ENCODE measurements around the gene CCHCR1.

The CCHCR1 gene

DNA sequence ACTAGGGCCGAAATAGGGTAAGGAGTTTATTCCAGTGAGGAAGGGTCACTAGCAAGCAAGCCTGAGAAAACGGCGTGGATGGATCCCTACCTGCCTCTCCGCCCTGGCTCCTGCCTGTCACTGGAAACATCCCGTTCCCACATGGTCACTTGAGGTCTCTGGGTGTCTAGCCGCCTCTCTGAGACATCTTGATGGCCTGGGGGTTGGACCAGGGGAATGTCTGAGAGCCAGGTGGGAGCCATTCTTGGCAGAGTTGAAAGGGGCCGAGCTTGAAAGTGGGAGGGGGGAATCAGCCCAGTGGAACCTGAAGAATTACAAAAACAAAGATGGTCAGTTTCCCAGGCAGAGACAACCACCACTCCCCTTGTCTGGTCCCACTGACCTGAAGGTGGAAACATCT lies 961 bp downstream of the CCHCR1 start:
- Histone ChIP-seq H3K4ac (ENCODE audit: low read depth, low read length) (no peak overlapping the region), H2BK5ac (ENCODE audit: low read length) (no peak overlapping the region), H3K18ac (ENCODE audit: low read length) (no peak overlapping the region), H4K5ac (ENCODE audit: low read length) (no peak overlapping the region), H3K79me2 (ENCODE audit: control insufficient read depth, insufficient read depth, low read length) (no peaks in the 10 kb centered on the region), H4K8ac (ENCODE audit: low read depth, low read length) (no peak overlapping the region), H3K79me1 (ENCODE audit: low read length) (peaks cover 7% of the 10 kb centered on the region), H2BK120ac (ENCODE audit: low read depth, low read length) (no peak overlapping the region), H3K23ac (ENCODE audit: low read length) (no peak overlapping the region), H3K9ac (ENCODE audit: low read length) (no peak overlapping the region), H3K27ac (ENCODE audit: low read depth, low read length) (no peak overlapping the region), H3K27me3 (ENCODE audit: insufficient read depth, low read length, poor library complexity) (no peaks in the 10 kb centered on the region), H3K36me3 (ENCODE audit: control insufficient read depth, insufficient read depth, low read length) (no peaks in the 10 kb centered on the region), H3K56ac (ENCODE audit: low read length) (peak overlapping the region; percentile 11), H2BK15ac (replicated peaks; ENCODE audit: low read depth) (no peak overlapping the region), H2AK5ac (ENCODE audit: low read length) (no peak overlapping the region), H3K4me2 (ENCODE audit: low read length) (no peak overlapping the region), H3K4me1 (ENCODE audit: control insufficient read depth, low read depth, low read length) (peaks cover 7% of the 10 kb centered on the region), H3K4me3 (ENCODE audit: low read length) (no peak overlapping the region)
- WGBS (ENCODE audit: extremely low coverage, insufficient coverage, low lambda C conversion rate): no CpG with 5 or more reads among the region's 7 CpGs
- DNase-seq: no peak

DNA sequence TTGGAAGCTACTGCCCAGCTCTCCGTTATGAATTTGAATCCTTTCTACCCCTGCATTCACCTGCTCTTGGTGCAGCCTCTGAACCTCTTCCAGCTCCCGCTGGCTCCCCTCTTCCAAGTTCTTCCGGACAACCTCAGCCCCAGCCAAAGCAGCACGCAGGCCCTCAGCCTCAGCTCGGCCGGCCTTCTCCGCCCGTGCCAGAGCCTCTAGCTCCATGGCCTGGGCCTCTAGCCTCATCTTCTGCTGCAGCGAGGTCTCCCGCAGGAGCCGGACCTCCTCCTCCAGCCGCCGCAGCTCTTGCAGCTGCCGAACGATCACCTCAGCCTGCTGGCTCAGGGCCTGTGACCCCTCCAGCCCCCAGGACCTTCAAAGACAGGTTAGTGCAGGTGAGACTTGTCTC lies 3.2 kb downstream of the CCHCR1 start:
- no peak for DNase-seq
- no peak overlapping the region for H3K4ac ChIP-seq (ENCODE audit: low read depth, low read length)
- H3K4me3 ChIP-seq (ENCODE audit: low read length): no peak overlapping the region
- no peak overlapping the region for H4K5ac ChIP-seq (ENCODE audit: low read length)
- peaks cover 5% of the 10 kb centered on the region for H3K36me3 ChIP-seq (ENCODE audit: control insufficient read depth, insufficient read depth, low read length)
- no peak overlapping the region for H2BK5ac ChIP-seq (ENCODE audit: low read length)
- H3K79me2 ChIP-seq (ENCODE audit: control insufficient read depth, insufficient read depth, low read length): no peaks in the 10 kb centered on the region
- no peak overlapping the region for H2BK120ac ChIP-seq (ENCODE audit: low read depth, low read length)
- peaks cover 4% of the 10 kb centered on the region for H3K79me1 ChIP-seq (ENCODE audit: low read length)
- WGBS (ENCODE audit: extremely low coverage, insufficient coverage, low lambda C conversion rate): no CpG with 5 or more reads among the region's 15 CpGs
- H3K9ac ChIP-seq (ENCODE audit: low read length): no peak overlapping the region
- no peak overlapping the region for H2BK15ac ChIP-seq (replicated peaks; ENCODE audit: low read depth)
- no peaks in the 10 kb centered on the region for H3K27me3 ChIP-seq (ENCODE audit: insufficient read depth, low read length, poor library complexity)
- H3K4me2 ChIP-seq (ENCODE audit: low read length): no peak overlapping the region
- H3K56ac ChIP-seq (ENCODE audit: low read length): no peak overlapping the region
- peaks cover 3% of the 10 kb centered on the region for H3K4me1 ChIP-seq (ENCODE audit: control insufficient read depth, low read depth, low read length)
- H3K27ac ChIP-seq (ENCODE audit: low read depth, low read length): no peak overlapping the region
- no peak overlapping the region for H4K8ac ChIP-seq (ENCODE audit: low read depth, low read length)
- H3K23ac ChIP-seq (ENCODE audit: low read length): no peak overlapping the region
- H3K18ac ChIP-seq (ENCODE audit: low read length): no peak overlapping the region
- H2AK5ac ChIP-seq (ENCODE audit: low read length): no peak overlapping the region

DNA sequence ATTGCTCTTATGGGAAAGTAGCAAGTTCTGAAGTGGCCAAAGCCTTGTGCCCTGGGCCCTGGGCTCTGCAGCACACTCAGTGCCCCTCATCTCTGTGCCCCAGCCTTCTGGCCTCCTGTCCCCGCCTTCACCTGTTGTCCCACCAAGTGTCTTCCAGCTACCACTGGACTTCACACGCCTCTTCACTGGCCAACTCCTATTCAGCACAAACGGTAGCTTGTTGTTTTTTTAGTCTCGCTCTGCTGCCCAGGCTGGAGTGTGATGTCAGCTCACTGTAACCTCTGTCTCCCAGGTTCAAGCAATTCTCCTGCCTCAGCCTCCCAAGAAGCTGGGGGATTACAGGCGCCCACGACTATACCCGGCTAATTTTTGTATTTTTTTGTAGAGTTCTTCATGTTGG lies 4.8 kb downstream of the CCHCR1 start:
- Histone ChIP-seq H3K4me3 (ENCODE audit: low read length) (no peak overlapping the region), H3K4me2 (ENCODE audit: low read length) (no peak overlapping the region), H3K18ac (ENCODE audit: low read length) (no peak overlapping the region), H3K9ac (ENCODE audit: low read length) (no peak overlapping the region), H3K27ac (ENCODE audit: low read depth, low read length) (no peak overlapping the region), H3K23ac (ENCODE audit: low read length) (no peak overlapping the region), H2BK120ac (ENCODE audit: low read depth, low read length) (no peak overlapping the region), H3K56ac (ENCODE audit: low read length) (no peak overlapping the region), H2BK15ac (replicated peaks; ENCODE audit: low read depth) (no peak overlapping the region), H3K4ac (ENCODE audit: low read depth, low read length) (no peak overlapping the region), H3K79me2 (ENCODE audit: control insufficient read depth, insufficient read depth, low read length) (no peaks in the 10 kb centered on the region), H3K4me1 (ENCODE audit: control insufficient read depth, low read depth, low read length) (peaks cover 3% of the 10 kb centered on the region), H4K8ac (ENCODE audit: low read depth, low read length) (no peak overlapping the region), H3K79me1 (ENCODE audit: low read length) (peaks cover 3% of the 10 kb centered on the region), H3K27me3 (ENCODE audit: insufficient read depth, low read length, poor library complexity) (no peaks in the 10 kb centered on the region), H2AK5ac (ENCODE audit: low read length) (no peak overlapping the region), H3K36me3 (ENCODE audit: control insufficient read depth, insufficient read depth, low read length) (peaks cover 5% of the 10 kb centered on the region), H4K5ac (ENCODE audit: low read length) (no peak overlapping the region), H2BK5ac (ENCODE audit: low read length) (no peak overlapping the region)
- WGBS (ENCODE audit: extremely low coverage, insufficient coverage, low lambda C conversion rate): no CpG with 5 or more reads among the region's 7 CpGs
- no peak for DNase-seq

DNA sequence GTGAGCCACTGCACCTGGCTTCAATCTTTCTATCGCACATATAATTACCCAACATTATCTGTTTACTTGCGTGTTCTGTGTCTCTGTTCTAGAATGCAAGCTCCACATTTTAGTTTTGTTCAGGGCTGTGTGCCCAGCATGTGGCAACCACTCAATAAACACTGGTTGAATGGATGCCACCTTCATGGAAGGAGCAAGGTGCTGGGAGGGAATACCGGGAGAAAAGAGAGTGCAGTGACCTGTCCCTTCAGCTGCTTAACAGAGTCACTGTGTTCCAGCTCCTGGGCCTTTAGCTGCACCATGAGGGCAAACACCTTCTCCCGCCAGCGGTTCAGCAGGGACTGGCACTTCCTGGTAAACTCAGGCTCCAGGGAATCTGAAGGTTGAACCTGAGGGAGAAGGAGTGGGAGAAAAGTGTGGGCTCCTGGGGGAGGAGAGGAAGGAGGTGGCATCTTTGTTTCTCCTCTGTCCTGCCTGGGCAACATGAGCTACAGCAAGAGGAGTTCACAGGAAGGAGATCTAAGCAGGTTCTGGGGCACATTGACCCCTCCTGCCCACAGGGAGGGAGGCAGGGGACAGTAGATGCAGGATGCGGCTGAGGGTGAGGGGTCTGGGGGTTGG lies 7.7 kb downstream of the CCHCR1 start:
- H3K4me3 ChIP-seq (ENCODE audit: low read length): no peak overlapping the region
- no peak overlapping the region for H3K23ac ChIP-seq (ENCODE audit: low read length)
- peaks cover 7% of the 10 kb centered on the region for H3K36me3 ChIP-seq (ENCODE audit: control insufficient read depth, insufficient read depth, low read length)
- no peak overlapping the region for H3K56ac ChIP-seq (ENCODE audit: low read length)
- no peak for DNase-seq
- no CpG with 5 or more reads among the region's 6 CpGs for WGBS (ENCODE audit: extremely low coverage, insufficient coverage, low lambda C conversion rate)
- H2BK120ac ChIP-seq (ENCODE audit: low read depth, low read length): no peak overlapping the region
- no peaks in the 10 kb centered on the region for H3K4me1 ChIP-seq (ENCODE audit: control insufficient read depth, low read depth, low read length)
- H4K5ac ChIP-seq (ENCODE audit: low read length): no peak overlapping the region
- no peak overlapping the region for H3K9ac ChIP-seq (ENCODE audit: low read length)
- H2BK5ac ChIP-seq (ENCODE audit: low read length): no peak overlapping the region
- H3K79me2 ChIP-seq (ENCODE audit: control insufficient read depth, insufficient read depth, low read length): no peaks in the 10 kb centered on the region
- no peak overlapping the region for H2AK5ac ChIP-seq (ENCODE audit: low read length)
- H3K27me3 ChIP-seq (ENCODE audit: insufficient read depth, low read length, poor library complexity): no peaks in the 10 kb centered on the region
- no peak overlapping the region for H4K8ac ChIP-seq (ENCODE audit: low read depth, low read length)
- H3K27ac ChIP-seq (ENCODE audit: low read depth, low read length): no peak overlapping the region
- H3K4me2 ChIP-seq (ENCODE audit: low read length): no peak overlapping the region
- H2BK15ac ChIP-seq (replicated peaks; ENCODE audit: low read depth): no peak overlapping the region
- H3K79me1 ChIP-seq (ENCODE audit: low read length): no peaks in the 10 kb centered on the region
- H3K4ac ChIP-seq (ENCODE audit: low read depth, low read length): no peak overlapping the region
- H3K18ac ChIP-seq (ENCODE audit: low read length): no peak overlapping the region

DNA sequence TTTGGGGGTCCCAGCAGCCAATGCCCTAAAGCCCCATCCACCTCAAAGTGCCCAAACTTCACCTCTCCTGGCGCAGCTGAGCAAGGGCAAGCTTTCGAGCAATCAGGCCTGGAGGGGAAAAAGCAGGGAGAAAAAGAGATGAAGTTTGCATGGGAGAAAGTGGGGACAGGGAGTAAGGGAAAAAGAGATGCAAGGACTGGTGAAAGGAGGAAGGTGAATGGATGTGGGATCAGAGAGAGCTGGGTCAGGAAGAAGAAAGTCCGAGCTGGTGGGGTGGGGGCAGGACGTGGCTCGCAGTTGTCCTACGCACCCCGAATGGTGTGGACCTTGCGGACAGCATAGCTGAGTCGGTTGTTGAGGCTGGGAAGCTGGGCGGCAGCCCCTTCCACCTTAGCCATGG lies 12.2 kb downstream of the CCHCR1 start:
- no peaks in the 10 kb centered on the region for H3K27me3 ChIP-seq (ENCODE audit: insufficient read depth, low read length, poor library complexity)
- no peak overlapping the region for H3K18ac ChIP-seq (ENCODE audit: low read length)
- no peak overlapping the region for H3K4ac ChIP-seq (ENCODE audit: low read depth, low read length)
- no CpG with 5 or more reads among the region's 10 CpGs for WGBS (ENCODE audit: extremely low coverage, insufficient coverage, low lambda C conversion rate)
- DNase-seq: no peak
- H3K56ac ChIP-seq (ENCODE audit: low read length): no peak overlapping the region
- H4K8ac ChIP-seq (ENCODE audit: low read depth, low read length): no peak overlapping the region
- no peak overlapping the region for H3K27ac ChIP-seq (ENCODE audit: low read depth, low read length)
- no peak overlapping the region for H3K4me3 ChIP-seq (ENCODE audit: low read length)
- H3K79me1 ChIP-seq (ENCODE audit: low read length): no peaks in the 10 kb centered on the region
- H3K4me2 ChIP-seq (ENCODE audit: low read length): no peak overlapping the region
- H2BK5ac ChIP-seq (ENCODE audit: low read length): no peak overlapping the region
- peaks cover 7% of the 10 kb centered on the region for H3K36me3 ChIP-seq (ENCODE audit: control insufficient read depth, insufficient read depth, low read length)
- H2AK5ac ChIP-seq (ENCODE audit: low read length): no peak overlapping the region
- H4K5ac ChIP-seq (ENCODE audit: low read length): no peak overlapping the region
- H2BK120ac ChIP-seq (ENCODE audit: low read depth, low read length): no peak overlapping the region
- H2BK15ac ChIP-seq (replicated peaks; ENCODE audit: low read depth): no peak overlapping the region
- H3K9ac ChIP-seq (ENCODE audit: low read length): no peak overlapping the region
- no peaks in the 10 kb centered on the region for H3K79me2 ChIP-seq (ENCODE audit: control insufficient read depth, insufficient read depth, low read length)
- no peak overlapping the region for H3K23ac ChIP-seq (ENCODE audit: low read length)
- H3K4me1 ChIP-seq (ENCODE audit: control insufficient read depth, low read depth, low read length): peaks cover 5% of the 10 kb centered on the region

DNA sequence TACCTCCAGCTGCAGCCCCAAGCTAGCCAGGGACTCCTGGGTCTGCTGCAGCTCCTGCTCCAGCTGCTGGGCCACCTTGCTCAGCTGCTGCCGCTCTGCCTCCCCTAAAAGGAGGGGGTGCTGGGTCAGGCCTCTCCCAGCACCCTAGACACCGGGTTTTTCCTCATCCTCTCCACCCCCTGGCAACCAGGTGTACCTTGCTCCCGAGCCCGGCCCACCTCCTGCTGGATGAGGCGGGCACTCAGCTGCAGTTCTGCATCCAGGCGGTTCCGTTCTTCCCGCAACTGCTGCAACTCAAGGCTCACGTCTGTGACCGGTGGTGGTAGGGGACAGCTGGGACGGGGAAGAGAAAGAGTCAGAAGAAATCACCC lies 12.6 kb downstream of the CCHCR1 start:
- WGBS (ENCODE audit: extremely low coverage, insufficient coverage, low lambda C conversion rate): no CpG with 5 or more reads among the region's 11 CpGs
- Histone ChIP-seq H3K4me2 (ENCODE audit: low read length) (no peak overlapping the region), H3K27ac (ENCODE audit: low read depth, low read length) (no peak overlapping the region), H3K23ac (ENCODE audit: low read length) (no peak overlapping the region), H3K4ac (ENCODE audit: low read depth, low read length) (no peak overlapping the region), H3K79me2 (ENCODE audit: control insufficient read depth, insufficient read depth, low read length) (no peaks in the 10 kb centered on the region), H3K36me3 (ENCODE audit: control insufficient read depth, insufficient read depth, low read length) (peaks cover 4% of the 10 kb centered on the region), H3K18ac (ENCODE audit: low read length) (no peak overlapping the region), H4K5ac (ENCODE audit: low read length) (no peak overlapping the region), H4K8ac (ENCODE audit: low read depth, low read length) (no peak overlapping the region), H3K56ac (ENCODE audit: low read length) (no peak overlapping the region), H2BK5ac (ENCODE audit: low read length) (no peak overlapping the region), H3K27me3 (ENCODE audit: insufficient read depth, low read length, poor library complexity) (no peaks in the 10 kb centered on the region), H2AK5ac (ENCODE audit: low read length) (no peak overlapping the region), H2BK120ac (ENCODE audit: low read depth, low read length) (no peak overlapping the region), H2BK15ac (replicated peaks; ENCODE audit: low read depth) (no peak overlapping the region), H3K4me1 (ENCODE audit: control insufficient read depth, low read depth, low read length) (peaks cover 5% of the 10 kb centered on the region), H3K4me3 (ENCODE audit: low read length) (no peak overlapping the region), H3K9ac (ENCODE audit: low read length) (no peak overlapping the region), H3K79me1 (ENCODE audit: low read length) (no peaks in the 10 kb centered on the region)
- DNase-seq: no peak

Measured in mesendoderm (in vitro differentiated cells).